Natural killer cell (primary cell): ENCODE results near the gene PDE8B. TPM values are rescaled to one million over a fixed set of nuclear protein-coding genes. Genes with fewer than 3 reads are reported as not detected.

Experiments used
- ATAC-seq, 3 donors: fragments of 150-1000 bp in 2 of 3; fragments of 200-7000 bp in 1 of 3; cut with Tn5 transposase; 1 replicate in 1 of 3; 2 replicates in 2 of 3; pipeline ENCODE4 v1.10.0; 2021; ENCODE audit warnings: mild to moderate bottlenecking in 2 of 3, moderate library complexity in 2 of 3
- DNase-seq, 2 donors: peaks; one replicate each; pipeline versions ENCODE4 v3.0.0 to v3.0.0-alpha.2; 2013 to 2021; ENCODE audit warnings: mixed read lengths in 1 of 2
- H3K27ac ChIP-seq: one replicate; pipeline ENCODE4 v1.5.1; 2013; ENCODE audit warnings: mild to moderate bottlenecking, low read length
- H3K27me3 ChIP-seq: one replicate; pipeline ENCODE4 v1.6.1; 2013; ENCODE audit warnings: low read length; ENCODE audit not compliant: control insufficient read depth, insufficient read depth
- H3K36me3 ChIP-seq: one replicate; pipeline ENCODE4 v1.6.1; 2013; ENCODE audit warnings: low read length; ENCODE audit not compliant: control insufficient read depth, insufficient read depth
- H3K4me1 ChIP-seq: one replicate; pipeline ENCODE4 v1.6.1; 2013; ENCODE audit warnings: low read length; ENCODE audit not compliant: control insufficient read depth, insufficient read depth
- H3K4me3 ChIP-seq: one replicate; pipeline ENCODE4 v1.5.1; 2013; ENCODE audit warnings: low read length
- H3K9me3 ChIP-seq: one replicate; pipeline ENCODE4 v1.6.1; 2013; ENCODE audit warnings: low read length; ENCODE audit not compliant: control insufficient read depth, insufficient read depth
- H3K27ac Mint-ChIP-seq, 2 donors: one replicate each; pipeline ENCODE4 v1.8.0; 2022; ENCODE audit warnings: mild to moderate bottlenecking in 2 of 2, mixed read lengths in 2 of 2, moderate library complexity in 1 of 2
- H3K27me3 Mint-ChIP-seq, 2 donors: one replicate each; pipeline ENCODE4 v1.8.0; 2022; ENCODE audit warnings: low read depth in 2 of 2, mixed read lengths in 2 of 2
- H3K36me3 Mint-ChIP-seq: one replicate; pipeline ENCODE4 v1.8.0; 2022; ENCODE audit warnings: mixed read lengths
- H3K4me1 Mint-ChIP-seq, 2 donors: one replicate each; pipeline ENCODE4 v1.8.0; 2022; ENCODE audit warnings: mixed read lengths in 2 of 2
- H3K4me3 Mint-ChIP-seq: one replicate; pipeline ENCODE4 v1.8.0; 2022; ENCODE audit warnings: mild to moderate bottlenecking, moderate library complexity, mixed read lengths
- H3K9me3 Mint-ChIP-seq, 2 donors: one replicate each; pipeline ENCODE4 v1.8.0; 2022; ENCODE audit warnings: mixed read lengths in 2 of 2
- CTCF ChIP-seq: fragments of 200-600 bp; IDR thresholded peaks from one replicate; pipeline ENCODE4 v1.8.0; 2022; ENCODE audit warnings: antibody characterized with exemption
- WGBS: methylation state at CpG from one replicate; pipeline ENCODE4 v1.1.7; 2013; ENCODE audit warnings: missing lambda C conversion rate; ENCODE audit not compliant: insufficient coverage; 5-methylcytosine and 5-hydroxymethylcytosine counted together
- intact Hi-C: fragments of 100-400 bp; cut with micrococcal nuclease; formaldehyde crosslinking; loops from one replicate; pipeline ENCODE4 v1.14.2; 2022
- total RNA-seq, 4 donors: library from RNA; stranded (reverse); fragments of 120-200 nt in 1 of 4; gene quantifications; one replicate each; pipeline versions ENCODE4 v1.2.3 to v1.2.4, GENCODE V29; 2013 to 2022

The PDE8B gene
- total RNA-seq, 3 donors from 2014 or later (not counting 1 experiment from before 2014, with no cell fraction given) = 0.23 to 0.82 TPM; not detected in 1

GRCh38 chr5:77241444-77241843 is 31.0 kb downstream of the PDE8B start:
- no peak overlapping the region for H3K4me3 Mint-ChIP-seq
- H3K36me3 Mint-ChIP-seq = no peaks in the 10 kb centered on the region
- Histone ChIP-seq H3K36me3 (no peaks in the 10 kb centered on the region), H3K27me3 (no peaks in the 10 kb centered on the region), H3K27ac (no peak overlapping the region), H3K4me3 (no peak overlapping the region), H3K9me3 (no peaks in the 10 kb centered on the region), H3K4me1 (no peaks in the 10 kb centered on the region)
- no peak for TF ChIP-seq CTCF
- H3K4me1 Mint-ChIP-seq = no peaks in the 10 kb centered on the region
- 76% methylated on average over 1 of the region's 1 CpG for WGBS
- intact Hi-C loops = no loop called here
- H3K27ac Mint-ChIP-seq = no peak overlapping the region
- no peak for DNase-seq
- no peaks in the 10 kb centered on the region for H3K9me3 Mint-ChIP-seq
- peaks cover 6 to 7% of the 10 kb centered on the region in 2 donors for H3K27me3 Mint-ChIP-seq
- no peak for ATAC-seq

- intact Hi-C loops = no loop called here
- no peaks in the 10 kb centered on the region for H3K4me1 Mint-ChIP-seq
- H3K36me3 Mint-ChIP-seq = no peaks in the 10 kb centered on the region
- no peak overlapping the region for H3K4me3 ChIP-seq
- no peak overlapping the region for H3K27ac ChIP-seq
- DNase-seq (no peak), ATAC-seq (no peak)
- no peaks in the 10 kb centered on the region for H3K4me1 ChIP-seq
- WGBS = 77% methylated on average over 2 of the region's 2 CpGs
- no peaks in the 10 kb centered on the region for H3K9me3 Mint-ChIP-seq
- no peak overlapping the region for H3K4me3 Mint-ChIP-seq
- H3K27me3 Mint-ChIP-seq = peaks cover 4 to 24% of the 10 kb centered on the region in 2 donors
- no peaks in the 10 kb centered on the region for H3K9me3 ChIP-seq
- H3K27ac Mint-ChIP-seq = no peak overlapping the region
- TF ChIP-seq CTCF = no peak
- no peaks in the 10 kb centered on the region for H3K27me3 ChIP-seq
- H3K36me3 ChIP-seq = no peaks in the 10 kb centered on the region
These were observed 39.0 kb downstream of the PDE8B start for GRCh38 chr5:77249475-77249874.

- Histone ChIP-seq H3K27me3 (no peaks in the 10 kb centered on the region), H3K4me3 (no peak overlapping the region), H3K4me1 (no peaks in the 10 kb centered on the region), H3K27ac (no peak overlapping the region), H3K36me3 (no peaks in the 10 kb centered on the region), H3K9me3 (no peaks in the 10 kb centered on the region)
- no peak for TF ChIP-seq CTCF
- DNase-seq = no peak
- ATAC-seq = no peak
- Mint-ChIP-seq H3K9me3 (no peaks in the 10 kb centered on the region), H3K4me3 (no peak overlapping the region), H3K36me3 (no peaks in the 10 kb centered on the region), H3K27me3 (peaks cover 4 to 29% of the 10 kb centered on the region in 2 donors), H3K4me1 (no peaks in the 10 kb centered on the region), H3K27ac (no peak overlapping the region)
- intact Hi-C loops = no loop called here
- WGBS = 100% methylated on average over 2 of the region's 4 CpGs
These were observed 39.5 kb downstream of the PDE8B start for GRCh38 chr5:77250021-77250420.

GRCh38 chr5:77251921-77252320 is 41.4 kb downstream of the PDE8B start:
- no peaks in the 10 kb centered on the region for H3K9me3 ChIP-seq
- H3K36me3 ChIP-seq = no peaks in the 10 kb centered on the region
- no peaks in the 10 kb centered on the region for H3K27me3 ChIP-seq
- WGBS = 75% methylated on average over 3 of the region's 3 CpGs
- ATAC-seq (no peak), DNase-seq (no peak)
- H3K4me1 Mint-ChIP-seq = no peaks in the 10 kb centered on the region
- H3K36me3 Mint-ChIP-seq = no peaks in the 10 kb centered on the region
- H3K4me1 ChIP-seq = no peaks in the 10 kb centered on the region
- H3K4me3 ChIP-seq = no peak overlapping the region
- no peak overlapping the region for H3K4me3 Mint-ChIP-seq
- H3K27ac ChIP-seq = no peak overlapping the region
- intact Hi-C loops = no loop called here
- no peak for TF ChIP-seq CTCF
- H3K27me3 Mint-ChIP-seq = peaks cover 11 to 41% of the 10 kb centered on the region in 2 donors
- no peaks in the 10 kb centered on the region for H3K9me3 Mint-ChIP-seq
- no peak overlapping the region for H3K27ac Mint-ChIP-seq
